Thoracic aorta (tissue), 2 donors: ENCODE measurements around the gene TGM4. TPM values are rescaled to one million over a fixed set of nuclear protein-coding genes. Genes with fewer than 3 reads are reported as not detected.
"Not testable (repeated sequence)": the region's sequence is repeated elsewhere in the genome, so short reads cannot be mapped to it uniquely, and the experiment has no call there.

Experiments used
- ATAC-seq: fragments of 150-250 bp; one replicate; pipeline ENCODE4 v1.8.0; 2017; ENCODE audit warnings: low read depth; ENCODE audit not compliant: insufficient number of reproducible peaks, low FRiP score
- DNase-seq: peaks from one replicate; pipeline ENCODE4 v3.0.0-alpha.2; 2020; ENCODE audit warnings: low spot score
- H3K27ac ChIP-seq, 2 donors: fragments of 200-600 bp; sonication (generic); 1 replicate in 1 of 2; 2 replicates in 1 of 2; pipeline ENCODE4 v1.5.1; 2016; ENCODE audit warnings: mild to moderate bottlenecking in 2 of 2, moderate library complexity in 2 of 2
- H3K27me3 ChIP-seq: fragments of 200-600 bp; sonication (generic); replicated peaks from 2 replicates; pipeline ENCODE4 v1.6.0; 2016; ENCODE audit warnings: mild to moderate bottlenecking; ENCODE audit not compliant: insufficient read depth
- H3K36me3 ChIP-seq: fragments of 200-600 bp; sonication (generic); one replicate; pipeline ENCODE4 v1.5.1; 2016
- H3K4me1 ChIP-seq, 2 donors: fragments of 200-600 bp; sonication (generic); 1 replicate in 1 of 2; 2 replicates in 1 of 2; pipeline versions ENCODE4 v1.5.1 to v1.6.0; 2016; ENCODE audit warnings: low read depth in 2 of 2, mild to moderate bottlenecking in 1 of 2; ENCODE audit not compliant: control insufficient read depth in 1 of 2
- H3K4me3 ChIP-seq: fragments of 200-600 bp; sonication (generic); 2 replicates; pipeline ENCODE4 v1.5.1; 2016; ENCODE audit warnings: mild to moderate bottlenecking
- H3K9me3 ChIP-seq: fragments of 200-600 bp; sonication (generic); 2 replicates; pipeline ENCODE4 v1.5.1; 2016
- CTCF ChIP-seq: fragments of 200-600 bp; sonication (generic); IDR thresholded peaks from one replicate; pipeline ENCODE4 v1.5.1; 2019; ENCODE audit warnings: antibody characterized with exemption
- total RNA-seq, 2 donors: library from RNA; depleted of rRNA; stranded (reverse); fragments of >200 nt; gene quantifications; one replicate each; pipeline versions ENCODE4 v1.1.0 to v1.2.3, GENCODE V29; 2016

TGM4 gene
- total RNA-seq, 2 donors from 2014 or later, result not detected

DNA sequence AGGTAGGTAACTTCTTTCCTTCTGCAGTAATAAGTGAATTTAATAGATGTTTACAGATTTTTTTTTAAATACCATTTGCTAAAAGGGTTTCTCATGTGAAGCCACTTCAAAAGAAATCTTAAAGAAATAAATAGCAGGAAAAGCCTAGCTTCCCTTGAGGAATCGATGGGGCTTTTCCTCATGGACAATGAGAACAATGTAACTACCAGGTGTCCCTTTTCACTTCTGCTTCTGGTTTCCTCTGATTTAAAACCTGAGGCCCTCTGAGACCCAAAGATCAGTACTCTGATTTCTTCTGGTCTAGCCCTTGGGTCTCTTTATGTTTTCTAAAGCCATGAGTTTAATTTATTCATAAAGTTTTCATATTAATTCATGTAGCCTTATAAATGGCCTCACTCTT lies 25.8 kb upstream of the TGM4 start:
- Histone ChIP-seq H3K36me3 (no peaks in the 10 kb centered on the region), H3K27me3 (no peaks in the 10 kb centered on the region), H3K27ac (no peak overlapping the region), H3K9me3 (no peaks in the 10 kb centered on the region), H3K4me3 (no peak overlapping the region), H3K4me1 (peaks cover 0 to 12% of the 10 kb centered on the region in 2 donors)
- no peak for TF ChIP-seq CTCF
- ATAC-seq (no peak), DNase-seq (no peak)

- H3K36me3 ChIP-seq, ATAC-seq: not testable (repeated sequence)
Measured at GRCh38 chr3:44856663-44857062, 17.7 kb upstream of the TGM4 start.

DNA sequence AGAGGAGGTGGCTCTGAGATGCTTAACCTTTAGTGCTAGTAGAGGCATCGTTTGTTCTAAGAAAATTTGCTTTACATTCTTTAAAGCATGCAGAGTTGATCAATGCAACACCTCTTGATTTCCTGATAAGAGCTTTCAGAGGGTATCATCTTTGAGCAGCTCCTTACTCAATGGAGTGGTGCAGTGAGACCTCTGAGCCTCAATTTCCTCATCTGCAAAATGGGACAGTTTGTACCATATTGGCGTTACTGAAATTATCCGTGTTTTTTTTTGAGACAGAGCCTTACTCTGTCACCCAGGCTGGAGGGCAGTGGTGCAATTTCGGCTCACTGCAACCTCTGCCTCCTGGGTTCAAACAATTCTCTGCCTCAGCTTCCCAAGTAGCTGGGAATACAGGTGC lies 14.3 kb upstream of the TGM4 start:
- H3K9me3 ChIP-seq, result peaks cover 6% of the 10 kb centered on the region
- no peaks in the 10 kb centered on the region for H3K27me3 ChIP-seq
- H3K4me3 ChIP-seq, result no peak overlapping the region
- peaks cover 6 to 12% of the 10 kb centered on the region in 2 donors for H3K4me1 ChIP-seq
- H3K27ac ChIP-seq, result no peak overlapping the region
- no peak for TF ChIP-seq CTCF
- no peak for DNase-seq
- no peak for ATAC-seq
- no peaks in the 10 kb centered on the region for H3K36me3 ChIP-seq

More at GRCh38 chr3:44856663-44857062, 17.7 kb upstream of the TGM4 start:
- not testable (repeated sequence) for DNase-seq, H3K4me3 ChIP-seq, H3K27me3 ChIP-seq, H3K4me1 ChIP-seq, H3K9me3 ChIP-seq, H3K27ac ChIP-seq

DNA sequence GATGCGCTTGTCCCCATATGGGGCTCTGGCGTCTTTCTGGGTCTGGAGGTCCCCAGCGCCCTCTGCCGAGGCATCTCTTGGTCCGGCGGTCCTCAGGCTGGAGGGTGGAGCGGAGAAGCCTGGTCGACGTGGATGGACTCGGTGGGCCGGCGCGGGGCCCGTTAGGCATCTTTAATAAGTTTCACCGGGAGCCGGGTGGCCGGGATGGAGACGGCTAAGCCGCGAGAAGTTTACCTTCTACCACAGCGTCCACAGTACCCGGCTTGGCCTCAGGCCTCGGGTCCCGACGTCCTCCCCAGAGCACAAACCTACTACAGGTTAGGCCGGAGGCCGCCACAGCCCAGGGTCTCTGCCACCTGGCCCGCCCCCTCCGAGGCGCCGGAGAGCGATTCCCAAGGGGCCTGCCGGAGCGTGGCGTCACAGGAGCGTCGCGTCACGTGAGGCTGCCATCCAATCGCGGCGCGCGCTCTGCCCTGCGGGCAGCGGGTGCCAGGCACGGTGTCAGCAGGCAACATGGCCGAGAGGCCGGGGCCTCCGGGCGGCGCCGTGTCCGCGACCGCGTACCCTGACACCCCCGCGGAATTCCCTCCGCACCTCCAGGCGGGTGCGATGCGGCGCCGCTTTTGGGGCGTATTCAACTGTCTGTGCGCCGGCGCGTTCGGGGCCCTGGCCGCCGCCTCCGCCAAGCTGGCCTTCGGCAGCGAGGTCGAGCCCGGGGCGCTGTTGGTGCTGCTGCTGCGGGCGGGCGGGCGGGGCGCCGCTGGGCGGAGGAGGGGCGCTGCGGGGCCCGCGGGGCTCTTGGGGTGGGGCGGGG lies 12.8 kb upstream of the TGM4 start, which contains the start of gene TMEM42:
TMEM42 (plus strand) TSS at position 501 of the 814 bp plus-strand sequence; CDS start at position 514, 13 bp downstream.
- Histone ChIP-seq H3K27me3 (no peaks in the 10 kb centered on the region), H3K4me1 (peaks cover 6 to 12% of the 10 kb centered on the region in 2 donors), H3K36me3 (no peaks in the 10 kb centered on the region), H3K27ac (peak within 1 kb of the TSS; percentile 75 to 91), H3K4me3 (peak within 1 kb of the TSS; percentile 82), H3K9me3 (peaks cover 3% of the 10 kb centered on the region)
- peak; percentile 66 for DNase-seq
- ATAC-seq, result peak; percentile 95
- no peak for TF ChIP-seq CTCF

DNA sequence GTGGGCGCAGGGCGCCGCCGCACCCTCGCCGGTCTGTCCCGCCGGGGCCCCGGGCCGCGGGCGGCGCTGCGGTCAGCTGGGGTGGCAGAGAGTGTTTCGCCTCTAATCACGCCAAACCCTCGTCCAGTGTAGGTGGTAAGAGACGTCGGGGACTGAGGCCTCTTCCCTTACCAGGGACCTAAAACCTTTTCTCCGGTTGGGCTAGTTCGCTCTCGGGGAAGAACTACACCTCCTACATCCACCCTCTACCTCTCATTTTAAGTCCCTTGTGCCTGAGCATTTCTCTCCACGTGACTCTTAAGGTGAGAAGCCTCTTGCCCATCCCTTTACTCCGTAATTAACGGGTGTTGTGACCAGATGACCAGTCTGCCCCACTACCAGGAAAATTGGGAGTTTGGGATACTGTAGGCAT lies 12.2 kb upstream of the TGM4 start:
- TF ChIP-seq CTCF, result no peak
- peaks cover 6 to 12% of the 10 kb centered on the region in 2 donors for H3K4me1 ChIP-seq
- no peaks in the 10 kb centered on the region for H3K27me3 ChIP-seq
- H3K27ac ChIP-seq, result peak overlapping the region; percentile 36 to 45
- DNase-seq (no peak), ATAC-seq (peak; percentile 7)
- H3K9me3 ChIP-seq, result no peaks in the 10 kb centered on the region
- H3K36me3 ChIP-seq, result no peaks in the 10 kb centered on the region
- peak overlapping the region; percentile 82 for H3K4me3 ChIP-seq
